ENCODE measurements around the gene AAK1. TPM values are rescaled to one million over a fixed set of nuclear protein-coding genes. Genes with fewer than 3 reads are reported as not detected.

Gene AAK1
- total and polyA plus RNA-seq, 2 donors (not counting 3 experiments of a cell fraction or from before 2014, with no cell fraction given) = 31.0 to 127 TPM

- no peaks in the 10 kb centered on the region for H3K79me2 ChIP-seq (ENCODE audit: control insufficient read depth, insufficient read depth, low read length)
- dilution Hi-C loops (cut with MboI; ENCODE audit: extremely low pct_ligation_motif_present, low sequenced_read_pairs) = no loop called here
- no peak for DNase-seq (ENCODE audit: low read depth, low spot score)
- no peaks in the 10 kb centered on the region for H3K9me1 ChIP-seq (replicated peaks; ENCODE audit: control insufficient read depth, extremely low read depth, insufficient read depth, low read length)
- H3K4me2 ChIP-seq (ENCODE audit: insufficient read depth, low read length) = no peak overlapping the region
- no peak overlapping the region for H3K27ac ChIP-seq (ENCODE audit: insufficient read depth, low read depth, low read length)
- FAIRE-seq = no peak
- no peak for TF ChIP-seq FOS (IDR thresholded peaks at IDR 0.05; ENCODE audit: borderline replicate concordance, insufficient read depth, low read length)
- TF ChIP-seq MYC (IDR thresholded peaks at IDR 0.05; ENCODE audit: low read depth, low read length) = no peak
- no peak for TF ChIP-seq POLR2AphosphoS5 (IDR thresholded peaks at IDR 0.05; ENCODE audit: insufficient read depth, low read depth, low read length)
- no peak for TF ChIP-seq POLR2A (IDR thresholded peaks at IDR 0.05; ENCODE audit: low read depth, low read length)
- no peak for TF ChIP-seq EZH2 (IDR thresholded peaks at IDR 0.05; ENCODE audit: borderline replicate concordance, low read depth, low read length, severe bottlenecking)
- no peak for TF ChIP-seq MAX (IDR thresholded peaks at IDR 0.05; ENCODE audit: insufficient read depth, insufficient read length)
- no peak for TF ChIP-seq JUN (IDR thresholded peaks at IDR 0.05; ENCODE audit: borderline replicate concordance, insufficient read depth, insufficient read length, low read depth)
- no peak for TF ChIP-seq GATA2 (IDR thresholded peaks at IDR 0.05; ENCODE audit: insufficient read depth, insufficient read length, low read depth, low read length)
- no peak for TF ChIP-seq CTCF (IDR thresholded peaks at IDR 0.05; ENCODE audit: extremely low read depth in 1 of 2, insufficient read depth in 1 of 2, low read depth in 1 of 2, low read length in 2 of 2)
- no peaks in the 10 kb centered on the region for H3K27me3 ChIP-seq (ENCODE audit: control insufficient read depth in 2 of 2, insufficient read depth in 2 of 2, low read length in 2 of 2)
- no peak overlapping the region for H2AFZ ChIP-seq (ENCODE audit: low read depth, low read length)
- no peaks in the 10 kb centered on the region for H3K9me3 ChIP-seq (replicated peaks; ENCODE audit: control insufficient read depth, insufficient read depth, low read length)
- H3K4me3 ChIP-seq (replicated peaks in 1 of 3; ENCODE audit: insufficient read depth in 1 of 3, low read depth in 1 of 3, low read length in 3 of 3) = no peak overlapping the region
- no peaks in the 10 kb centered on the region for H3K36me3 ChIP-seq (ENCODE audit: control insufficient read depth in 2 of 2, extremely low read depth in 1 of 2, insufficient read depth in 2 of 2, low read length in 2 of 2)
- intact Hi-C loops (cut with micrococcal nuclease) = no loop called here
- H4K20me1 ChIP-seq (replicated peaks; ENCODE audit: control insufficient read depth, extremely low read depth, insufficient read depth, low read length) = no peaks in the 10 kb centered on the region
- H3K4me1 ChIP-seq (ENCODE audit: control insufficient read depth, extremely low read depth, insufficient read depth, low read length) = no peaks in the 10 kb centered on the region
- no peak overlapping the region for H3K9ac ChIP-seq (replicated peaks; ENCODE audit: extremely low read depth, insufficient read depth, low read length)
- ChIA-PET CTCF (interaction anchor here (1.2 kb wide), 1 partner anchor 9 kb away, joined by 3 read pairs; no protein-coding TSS in a partner anchor), POLR2A (no interaction called here)
- no TSS peak for BruUV-seq (replicated peaks)
These were observed 187.4 kb downstream of the AAK1 start for GRCh38 chr2:69456154-69456553.

All from endothelial cell of umbilical vein (primary cell).